Lower lobe of right lung (tissue), 2 donors: ENCODE data around the gene YPEL2. TPM values are rescaled to one million over a fixed set of nuclear protein-coding genes. Genes with fewer than 3 reads are reported as not detected.

ENCODE experiments used
- ATAC-seq, 2 donors: fragments of 200-7000 bp; cut with Tn5 transposase; one replicate each; pipeline ENCODE4 v1.9.1; 2020 to 2022; ENCODE audit warnings: mild to moderate bottlenecking in 2 of 2, moderate library complexity in 2 of 2
- DNase-seq: peaks from one replicate; pipeline ENCODE4 v3.0.0-alpha.2; 2020
- H3K27ac ChIP-seq: fragments of 200-600 bp; one replicate; pipeline ENCODE4 v1.8.0; 2022
- H3K27me3 ChIP-seq: fragments of 200-600 bp; one replicate; pipeline ENCODE4 v1.8.0; 2022; ENCODE audit warnings: low read depth
- H3K36me3 ChIP-seq: fragments of 200-600 bp; one replicate; pipeline ENCODE4 v1.8.0; 2022; ENCODE audit warnings: mild to moderate bottlenecking
- H3K4me1 ChIP-seq: fragments of 200-600 bp; one replicate; pipeline ENCODE4 v1.8.0; 2022
- H3K4me3 ChIP-seq: fragments of 200-600 bp; one replicate; pipeline ENCODE4 v1.8.0; 2022; ENCODE audit warnings: mild to moderate bottlenecking
- H3K9me3 ChIP-seq: fragments of 200-600 bp; one replicate; pipeline ENCODE4 v1.8.0; 2022
- intact Hi-C: fragments of 100-400 bp; cut with DNase I; formaldehyde crosslinking; loops from one replicate; pipeline ENCODE4 v1.11.0; 2022
- total RNA-seq: library from RNA; stranded (reverse); fragmentation: NEBNext Ultra II Directional; extraction: Animal tissue kit (Norgen Biotek cat#: 25700); gene quantifications from one replicate; pipeline ENCODE4 v1.2.1, GENCODE V29; 2021
- TF ChIP-seq, protein P1 (sequence below): fragments of 200-600 bp; IDR thresholded peaks from one replicate; pipeline ENCODE4 v1.8.0; 2022; ENCODE audit warnings: antibody characterized with exemption, mild to moderate bottlenecking
- donor health status: DM: no; HTN: yes; CAD: no; lungs with severe emphysema.

The YPEL2 gene
- total RNA-seq, 1 donor from 2014 or later, result 22.9 TPM

DNA sequence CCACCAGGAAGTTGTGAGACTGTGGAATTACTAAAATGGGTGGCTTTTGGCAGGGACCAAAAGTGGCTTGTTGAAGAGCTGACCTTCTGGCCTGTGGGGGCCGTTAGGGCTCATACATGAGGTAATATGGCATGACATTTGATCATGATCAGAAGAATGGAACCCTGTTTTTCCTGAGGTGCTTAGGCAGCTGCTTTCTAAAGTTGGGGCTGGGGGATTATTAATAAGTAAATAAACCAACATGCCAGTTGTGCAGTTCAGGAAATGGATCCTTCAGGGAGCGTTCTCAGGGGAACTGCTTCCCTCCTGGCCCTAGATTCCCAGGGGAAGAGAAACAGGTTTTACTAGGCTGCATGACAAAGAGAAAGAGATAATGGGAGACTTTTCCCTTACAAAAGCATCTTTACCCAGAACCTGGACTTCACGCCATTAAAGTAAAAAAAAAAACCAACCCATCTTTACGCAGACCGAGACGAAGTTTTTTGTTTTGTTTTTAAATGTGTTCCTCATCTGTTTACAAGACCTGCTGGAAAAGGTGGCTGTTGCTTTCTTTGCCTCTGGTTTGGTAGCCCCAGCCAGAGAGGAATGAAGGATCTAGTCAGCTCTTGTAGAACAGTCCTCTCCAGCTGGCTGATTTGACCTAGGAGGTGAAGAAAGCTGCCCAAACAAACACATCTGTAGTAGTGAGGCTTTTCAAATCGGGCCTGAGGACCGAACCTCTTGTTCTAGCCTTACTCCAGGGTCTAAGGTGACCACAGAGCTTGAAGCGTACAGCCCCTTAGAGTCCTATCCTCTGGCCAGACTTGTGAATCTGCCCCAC lies 22.7 kb downstream of the YPEL2 start:
- Histone ChIP-seq H3K4me1 (peaks cover 23% of the 10 kb centered on the region), H3K4me3 (no peak overlapping the region), H3K27me3 (no peaks in the 10 kb centered on the region), H3K27ac (no peak overlapping the region), H3K36me3 (peaks cover 14% of the 10 kb centered on the region), H3K9me3 (no peaks in the 10 kb centered on the region)
- intact Hi-C loops, result no loop called here
- ATAC-seq (no peak), DNase-seq (no peak)
- TF ChIP-seq, protein P1, sequence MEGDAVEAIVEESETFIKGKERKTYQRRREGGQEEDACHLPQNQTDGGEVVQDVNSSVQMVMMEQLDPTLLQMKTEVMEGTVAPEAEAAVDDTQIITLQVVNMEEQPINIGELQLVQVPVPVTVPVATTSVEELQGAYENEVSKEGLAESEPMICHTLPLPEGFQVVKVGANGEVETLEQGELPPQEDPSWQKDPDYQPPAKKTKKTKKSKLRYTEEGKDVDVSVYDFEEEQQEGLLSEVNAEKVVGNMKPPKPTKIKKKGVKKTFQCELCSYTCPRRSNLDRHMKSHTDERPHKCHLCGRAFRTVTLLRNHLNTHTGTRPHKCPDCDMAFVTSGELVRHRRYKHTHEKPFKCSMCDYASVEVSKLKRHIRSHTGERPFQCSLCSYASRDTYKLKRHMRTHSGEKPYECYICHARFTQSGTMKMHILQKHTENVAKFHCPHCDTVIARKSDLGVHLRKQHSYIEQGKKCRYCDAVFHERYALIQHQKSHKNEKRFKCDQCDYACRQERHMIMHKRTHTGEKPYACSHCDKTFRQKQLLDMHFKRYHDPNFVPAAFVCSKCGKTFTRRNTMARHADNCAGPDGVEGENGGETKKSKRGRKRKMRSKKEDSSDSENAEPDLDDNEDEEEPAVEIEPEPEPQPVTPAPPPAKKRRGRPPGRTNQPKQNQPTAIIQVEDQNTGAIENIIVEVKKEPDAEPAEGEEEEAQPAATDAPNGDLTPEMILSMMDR, result no peak

DNA sequence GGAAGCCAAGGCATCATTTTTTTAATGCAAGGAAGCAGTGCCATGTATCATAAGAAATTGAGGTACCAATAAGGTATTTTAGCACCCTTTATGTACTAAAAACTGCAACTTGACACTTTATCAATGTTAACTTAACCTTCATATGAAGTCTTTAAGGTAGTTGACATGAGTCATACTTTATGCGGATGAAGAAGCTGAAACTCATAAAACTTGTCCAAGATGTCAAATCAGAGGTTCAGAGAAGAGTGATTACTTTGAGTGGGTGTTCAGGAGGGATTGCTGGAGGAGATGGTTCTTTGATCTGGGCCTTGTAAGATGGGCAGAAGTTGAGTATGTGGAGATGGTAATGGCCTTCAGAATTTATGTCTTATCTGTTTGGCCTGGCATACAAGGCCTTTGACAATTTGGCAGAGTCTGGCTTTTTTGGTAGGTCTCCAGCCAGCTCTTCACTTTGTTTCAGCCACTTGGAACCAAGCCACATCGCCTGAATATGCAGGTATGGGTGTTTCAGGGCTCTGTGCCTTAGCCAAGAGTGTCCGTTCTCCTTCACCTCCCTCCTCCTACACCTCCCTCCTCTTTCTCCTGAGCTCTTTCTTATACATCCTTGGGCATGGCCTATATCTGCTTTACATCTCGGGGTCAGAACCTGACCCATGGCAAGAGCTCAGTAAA lies 23.7 kb downstream of the YPEL2 start:
- peaks cover 14% of the 10 kb centered on the region for H3K36me3 ChIP-seq
- no peaks in the 10 kb centered on the region for H3K9me3 ChIP-seq
- no peaks in the 10 kb centered on the region for H3K27me3 ChIP-seq
- no peak overlapping the region for H3K27ac ChIP-seq
- no peak for DNase-seq
- H3K4me1 ChIP-seq, result peaks cover 31% of the 10 kb centered on the region
- intact Hi-C loops, result no loop called here
- no peak for ATAC-seq
- TF ChIP-seq, protein P1, result no peak
- no peak overlapping the region for H3K4me3 ChIP-seq

DNA sequence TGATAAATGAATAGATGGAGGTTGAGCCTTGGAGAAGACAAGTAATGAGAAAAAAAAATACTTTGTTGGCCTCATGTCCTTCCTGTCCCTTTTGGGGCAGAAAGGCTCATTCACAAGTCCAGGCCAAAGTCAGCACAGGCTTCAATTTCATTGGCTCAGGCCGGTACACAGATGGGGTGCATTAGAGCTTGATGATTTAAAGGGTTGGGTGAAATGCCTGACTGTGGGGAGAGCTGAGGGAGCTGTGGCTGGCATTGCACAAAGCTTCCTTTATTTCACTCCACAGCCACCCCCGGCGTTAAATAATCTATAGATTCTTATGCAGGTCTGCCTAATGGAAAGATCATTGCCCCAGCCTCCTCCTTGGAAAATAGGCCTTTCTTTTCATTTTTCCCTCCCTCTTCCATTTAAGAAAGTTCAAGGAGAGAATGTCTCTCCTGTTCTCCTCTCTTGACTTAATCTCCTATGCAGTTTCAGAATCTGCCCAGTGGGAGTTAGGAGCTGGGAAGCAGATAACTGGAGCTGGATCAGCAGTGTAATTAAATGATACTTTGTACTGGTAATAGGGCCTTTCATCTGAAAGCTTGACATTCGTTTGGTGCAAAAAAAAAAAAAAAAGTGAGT lies 24.4 kb downstream of the YPEL2 start:
- DNase-seq, result no peak
- H3K27ac ChIP-seq, result no peak overlapping the region
- ATAC-seq, result no peak
- no peak overlapping the region for H3K4me3 ChIP-seq
- H3K27me3 ChIP-seq, result no peaks in the 10 kb centered on the region
- peaks cover 38% of the 10 kb centered on the region for H3K4me1 ChIP-seq
- no peaks in the 10 kb centered on the region for H3K9me3 ChIP-seq
- intact Hi-C loops, result no loop called here
- TF ChIP-seq, protein P1, result no peak
- peaks cover 14% of the 10 kb centered on the region for H3K36me3 ChIP-seq

GRCh38 chr17:59356543-59357218 lies 25.2 kb downstream of the YPEL2 start:
- no peaks in the 10 kb centered on the region for H3K9me3 ChIP-seq
- DNase-seq, result no peak
- no peaks in the 10 kb centered on the region for H3K27me3 ChIP-seq
- H3K4me1 ChIP-seq, result peaks cover 46% of the 10 kb centered on the region
- intact Hi-C loops, result no loop called here
- no peak for ATAC-seq
- no peak overlapping the region for H3K27ac ChIP-seq
- TF ChIP-seq, protein P1, result no peak
- H3K36me3 ChIP-seq, result peaks cover 14% of the 10 kb centered on the region
- no peak overlapping the region for H3K4me3 ChIP-seq

DNA sequence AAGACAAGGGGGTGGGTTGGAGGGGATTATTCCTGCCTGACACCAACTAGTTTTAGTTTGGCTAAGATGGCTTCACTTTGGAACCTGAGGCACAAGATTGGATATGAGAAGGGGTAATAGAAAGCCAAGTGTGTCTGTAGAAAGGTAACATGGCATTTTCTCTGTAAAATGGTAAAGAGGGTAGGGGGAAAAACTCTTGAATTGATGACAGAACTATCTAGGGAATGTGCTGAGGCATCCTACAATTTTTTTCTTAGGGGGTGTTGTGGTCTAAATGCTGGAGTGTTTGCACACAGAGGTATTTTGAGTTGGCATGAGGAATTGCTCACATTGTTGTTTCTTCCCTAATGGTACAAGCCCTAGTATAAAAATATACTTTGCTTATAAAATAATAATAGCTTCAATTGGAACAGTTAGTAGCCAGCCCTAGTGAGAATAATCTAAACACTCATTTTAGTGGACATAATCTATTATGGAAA lies 25.8 kb downstream of the YPEL2 start:
- ATAC-seq, result no peak
- intact Hi-C loops, result no loop called here
- Histone ChIP-seq H3K4me3 (no peak overlapping the region), H3K27ac (no peak overlapping the region), H3K4me1 (peaks cover 52% of the 10 kb centered on the region), H3K9me3 (no peaks in the 10 kb centered on the region), H3K36me3 (peaks cover 14% of the 10 kb centered on the region), H3K27me3 (no peaks in the 10 kb centered on the region)
- TF ChIP-seq, protein P1, result no peak
- no peak for DNase-seq
